WTC11 (cell line): ENCODE data around the gene C2CD5. TPM values are rescaled to one million over a fixed set of nuclear protein-coding genes. Genes with fewer than 3 reads are reported as not detected.

Source experiments
- ATAC-seq: fragments of 200-7000 bp; cut with Tn5 transposase; 2 replicates; pipeline ENCODE4 v1.10.0; 2021; ENCODE audit warnings: mild to moderate bottlenecking, moderate library complexity
- CTCF ChIA-PET: fragments of 300-600 bp; sonication (Branson Sonifier 250); formaldehyde crosslinking; loops from one replicate; lab custom pipeline; 2021; ENCODE audit warnings: antibody characterized with exemption; lab: Charles Lee
- POLR2A ChIA-PET: fragments of 350-600 bp; sonication (Branson Sonifier 250); formaldehyde crosslinking; loops from one replicate; lab custom pipeline; 2021; ENCODE audit warnings: antibody characterized with exemption; lab: Charles Lee
- DNase-seq: peaks from one replicate; pipeline ENCODE4 v3.0.0; 2021; ENCODE audit warnings: low spot score
- H3K27ac Mint-ChIP-seq: 2 replicates; pipeline ENCODE4 v1.8.0; 2021; ENCODE audit warnings: mixed read lengths
- H3K27me3 Mint-ChIP-seq: 2 replicates; pipeline ENCODE4 v1.8.0; 2021; ENCODE audit warnings: low read depth, mild to moderate bottlenecking, moderate library complexity, mixed read lengths
- H3K36me3 Mint-ChIP-seq: 2 replicates; pipeline ENCODE4 v1.8.0; 2021; ENCODE audit warnings: mixed read lengths
- H3K4me1 Mint-ChIP-seq: 2 replicates; pipeline ENCODE4 v1.8.0; 2022; ENCODE audit warnings: mixed read lengths
- H3K4me3 Mint-ChIP-seq: 2 replicates; pipeline ENCODE4 v1.8.0; 2021; ENCODE audit warnings: mild to moderate bottlenecking, moderate library complexity, mixed read lengths
- H3K9me3 Mint-ChIP-seq: 2 replicates; pipeline ENCODE4 v1.8.0; 2021; ENCODE audit warnings: mixed read lengths
- AFF4 ChIP-seq: sonication (generic); formaldehyde crosslinking; IDR thresholded peaks from 2 replicates; pipeline ENCODE4 v1.8.1; 2023; ENCODE audit warnings: mild to moderate bottlenecking, missing genetic modification reagents, borderline replicate concordance
- ATF6 ChIP-seq: sonication (generic); formaldehyde crosslinking; IDR thresholded peaks from 2 replicates; pipeline ENCODE4 v1.8.1; 2023; ENCODE audit warnings: mild to moderate bottlenecking, missing genetic modification reagents
- CTCF ChIP-seq: fragments of 200-600 bp; IDR thresholded peaks from 2 replicates; pipeline ENCODE4 v1.8.0; 2022; ENCODE audit warnings: antibody characterized with exemption
- ELF4 ChIP-seq: sonication (generic); formaldehyde crosslinking; IDR thresholded peaks from 2 replicates; pipeline ENCODE4 v1.8.1; 2022; ENCODE audit warnings: low read depth, mild to moderate bottlenecking, moderate library complexity, missing genetic modification reagents
- FOXK1 ChIP-seq: sonication (generic); formaldehyde crosslinking; IDR thresholded peaks from 2 replicates; pipeline ENCODE4 v1.8.0; 2022; ENCODE audit warnings: mild to moderate bottlenecking, moderate library complexity, missing genetic modification reagents
- GRHL2 ChIP-seq: fragments of 250-450 bp; sonication (Bioruptor Pico); IDR thresholded peaks from 2 replicates; pipeline ENCODE4 v1.8.0; 2022; ENCODE audit warnings: mild to moderate bottlenecking, moderate library complexity; ENCODE audit not compliant: insufficient replicate concordance, severe bottlenecking
- HMGA2 ChIP-seq: fragments of 250-450 bp; sonication (Bioruptor Pico); IDR thresholded peaks from 2 replicates; pipeline ENCODE4 v1.4.0; 2021; ENCODE audit warnings: mild to moderate bottlenecking, moderate library complexity
- IRF2 ChIP-seq: sonication (generic); formaldehyde crosslinking; IDR thresholded peaks from 2 replicates; pipeline ENCODE4 v1.8.0; 2022; ENCODE audit warnings: low read depth, missing genetic modification reagents, borderline replicate concordance
- NR3C1 ChIP-seq: sonication (generic); formaldehyde crosslinking; conservative IDR thresholded peaks from 2 replicates; pipeline ENCODE4 v1.8.1; 2023; ENCODE audit warnings: low read depth, mild to moderate bottlenecking, missing genetic modification reagents
- PRDM15 ChIP-seq: sonication (generic); formaldehyde crosslinking; IDR thresholded peaks from 2 replicates; pipeline ENCODE4 v1.8.0; 2022; ENCODE audit warnings: missing genetic modification reagents
- PREB ChIP-seq: sonication (generic); formaldehyde crosslinking; IDR thresholded peaks from 2 replicates; pipeline ENCODE4 v1.8.1; 2022; ENCODE audit warnings: mild to moderate bottlenecking, missing genetic modification reagents, moderate library complexity, borderline replicate concordance
- PRRX2 ChIP-seq: fragments of 250-450 bp; sonication (Bioruptor Pico); IDR thresholded peaks from 2 replicates; pipeline ENCODE4 v1.8.0; 2021; ENCODE audit warnings: mild to moderate bottlenecking
- SMAD3 ChIP-seq: sonication (generic); formaldehyde crosslinking; IDR thresholded peaks from 2 replicates; pipeline ENCODE4 v1.8.0; 2022; ENCODE audit warnings: missing genetic modification reagents, mild to moderate bottlenecking, borderline replicate concordance
- TCF7 ChIP-seq: sonication (generic); formaldehyde crosslinking; IDR thresholded peaks from 2 replicates; pipeline ENCODE4 v1.8.0; 2022; ENCODE audit warnings: mild to moderate bottlenecking, low read depth, missing genetic modification reagents, moderate library complexity
- TEAD1 ChIP-seq: sonication (generic); formaldehyde crosslinking; IDR thresholded peaks from 2 replicates; pipeline ENCODE4 v1.8.0; 2022; ENCODE audit warnings: mild to moderate bottlenecking, missing genetic modification reagents
- ZNF281 ChIP-seq: sonication (generic); formaldehyde crosslinking; IDR thresholded peaks from 2 replicates; pipeline ENCODE4 v1.8.0; 2023; ENCODE audit warnings: mild to moderate bottlenecking, missing genetic modification reagents
- ZNF532 ChIP-seq: fragments of 250-450 bp; sonication (Bioruptor Pico); IDR thresholded peaks from 2 replicates; pipeline ENCODE4 v1.9.0; 2021; ENCODE audit warnings: mild to moderate bottlenecking, borderline replicate concordance
- total RNA-seq: library from RNA; stranded (reverse); gene quantifications from 3 replicates; pipeline ENCODE4 v1.2.3, GENCODE V29; 2021

C2CD5 gene
- total RNA-seq, 1 experiment from 2014 or later: 48.1 TPM

- Mint-ChIP-seq H3K27ac (no peak overlapping the region), H3K4me1 (peaks cover 7% of the 10 kb centered on the region), H3K4me3 (no peak overlapping the region), H3K27me3 (no peaks in the 10 kb centered on the region), H3K9me3 (no peaks in the 10 kb centered on the region), H3K36me3 (no peaks in the 10 kb centered on the region)
- ATAC-seq (no peak), DNase-seq (no peak)
- ChIA-PET CTCF (no interaction called here), POLR2A (no interaction called here)
- TF ChIP-seq SMAD3 (no peak), ZNF281 (CRISPR knock-in tag) (no peak), TEAD1 (CRISPR knock-in tag) (no peak), GRHL2 (CRISPR knock-in tag) (no peak), CTCF (no peak), TCF7 (CRISPR knock-in tag) (no peak), NR3C1 (no peak), ATF6 (CRISPR knock-in tag) (no peak), AFF4 (CRISPR knock-in tag) (no peak), ELF4 (CRISPR knock-in tag) (no peak), PRDM15 (CRISPR knock-in tag) (no peak), IRF2 (CRISPR knock-in tag) (no peak), PRRX2 (CRISPR knock-in tag) (no peak), PREB (no peak), HMGA2 (CRISPR knock-in tag) (no peak), ZNF532 (no peak), FOXK1 (CRISPR knock-in tag) (no peak)
Observed at GRCh38 chr12:22413592-22413991, 130.8 kb downstream of the C2CD5 start.
